Measurements from ENCODE around the gene KRTAP12-1. TPM values are rescaled to one million over a fixed set of nuclear protein-coding genes. Genes with fewer than 3 reads are reported as not detected.
"Not testable (repeated sequence)": the region's sequence is repeated elsewhere in the genome, so short reads cannot be mapped to it uniquely, and the experiment has no call there.

The KRTAP12-1 gene
- polyA plus RNA-seq, 1 donor = not detected

DNA sequence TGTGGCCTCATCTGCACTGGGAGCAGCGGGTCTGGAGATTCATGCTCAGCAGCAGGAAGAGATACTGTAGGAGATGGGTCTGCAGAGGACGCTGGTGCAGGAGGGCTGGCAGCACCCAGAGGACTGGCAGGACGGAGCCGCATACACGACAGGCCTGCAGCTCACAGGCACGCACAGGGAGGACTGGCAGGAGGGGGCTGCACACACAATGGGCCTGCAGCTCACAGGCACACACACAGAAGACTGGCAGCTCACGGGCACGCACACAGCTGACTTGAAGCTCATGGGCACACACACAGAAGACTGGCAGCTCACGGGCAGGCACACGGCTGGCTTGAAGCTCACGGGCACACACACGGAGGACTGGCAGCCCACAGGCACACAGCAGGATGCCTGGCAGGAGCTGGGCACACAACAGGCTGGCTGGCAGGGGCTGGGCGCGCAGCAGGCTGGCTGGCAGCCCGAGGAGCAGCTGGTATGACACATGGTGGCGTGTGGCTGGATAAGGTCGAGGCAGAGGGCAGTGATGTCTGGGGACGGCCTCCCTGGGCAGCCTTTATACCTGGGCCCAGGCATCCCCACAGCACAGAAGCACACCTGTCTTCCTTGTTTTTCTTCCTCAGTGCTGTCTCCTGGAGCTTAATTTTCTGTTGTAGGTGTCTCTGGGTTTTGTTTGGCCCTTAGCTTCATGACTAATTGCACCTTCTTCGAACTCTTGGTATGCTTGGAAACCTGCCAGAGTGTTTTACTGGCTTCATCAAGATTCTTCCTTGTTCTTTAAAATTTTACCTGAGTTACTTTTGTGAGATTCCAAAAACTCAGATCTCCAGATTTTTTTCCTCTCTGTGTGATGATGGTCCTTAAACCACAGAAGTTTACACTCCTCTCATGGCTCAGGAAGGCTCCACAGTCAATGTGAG is 15.3 kb downstream of the KRTAP12-1 start, which contains the start of gene KRTAP12-2:
TSS of gene KRTAP12-2 (minus strand) at position 527 of the 920 bp plus-strand sequence. CDS start at position 486, 41 bp downstream.
- DNase-seq = no peak

DNA sequence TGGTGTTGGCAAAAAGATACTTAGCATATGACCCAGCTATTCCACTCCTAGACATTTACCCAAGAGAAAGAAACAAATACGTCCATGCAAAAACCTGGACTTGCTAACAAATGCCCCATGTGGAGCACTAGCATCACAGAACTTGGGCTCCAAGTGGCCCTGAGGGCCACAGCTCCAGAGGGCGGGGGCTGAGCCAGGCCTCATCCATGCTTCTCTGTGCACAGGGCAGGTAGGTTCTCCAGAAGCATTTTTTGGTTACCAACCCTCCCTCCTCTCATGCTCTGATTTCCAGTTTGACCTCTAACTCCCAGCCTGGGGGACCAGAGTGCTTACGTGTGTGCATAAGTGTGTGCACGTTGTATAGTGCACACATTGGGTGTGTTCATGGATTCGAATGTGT is 17.3 kb downstream of the KRTAP12-1 start:
- no peak for DNase-seq

DNA sequence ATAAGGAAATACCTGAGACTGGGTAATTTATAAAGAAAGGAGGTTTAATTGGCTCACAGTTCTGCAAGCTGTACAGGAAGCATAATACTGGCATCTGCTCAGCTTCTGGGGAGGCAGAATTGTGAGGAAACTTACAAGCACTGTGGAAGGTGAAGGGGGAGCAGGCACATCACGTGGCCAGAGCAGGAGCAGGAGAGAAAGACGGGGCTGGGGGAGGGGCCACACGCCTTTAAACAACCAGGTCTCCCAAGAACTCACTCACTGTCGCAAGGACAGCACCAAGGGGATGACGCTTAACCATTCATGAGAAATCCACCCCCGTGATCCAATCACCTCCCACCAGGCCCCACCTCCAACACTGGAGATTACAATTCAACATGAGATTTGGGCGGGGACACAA is 20.4 kb downstream of the KRTAP12-1 start:
- DNase-seq = not testable (repeated sequence)

DNA sequence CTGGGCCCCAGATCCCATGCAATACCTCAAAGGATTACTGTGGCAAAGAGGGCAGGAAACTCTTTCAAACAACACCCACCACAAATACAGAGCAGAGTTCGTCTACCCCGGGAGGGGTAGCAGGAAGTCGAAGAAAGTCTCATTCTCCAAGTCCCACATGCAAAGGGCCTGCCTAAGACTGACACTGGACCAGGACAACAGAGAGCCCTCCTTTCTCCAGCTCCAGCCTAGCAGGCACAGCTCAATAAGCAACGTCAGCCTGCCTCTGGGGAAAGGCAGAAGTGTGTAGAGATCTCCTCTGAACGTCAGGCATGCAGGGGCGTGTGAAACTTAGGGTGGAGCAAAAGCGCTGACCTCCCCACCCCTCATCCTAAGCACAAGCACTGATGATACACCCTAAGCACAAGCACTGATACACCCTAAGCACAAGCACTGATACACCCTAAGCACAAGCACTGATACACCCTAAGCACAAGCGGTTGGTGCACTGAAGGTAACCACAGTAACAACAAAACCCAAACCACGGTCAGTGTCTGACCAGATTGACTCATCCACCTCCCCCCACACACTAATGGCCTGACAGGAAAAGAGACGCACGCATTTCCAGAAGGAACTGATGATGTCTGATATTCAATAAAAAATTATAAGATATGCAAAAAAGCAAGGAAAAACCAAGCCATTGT is 22.9 kb downstream of the KRTAP12-1 start:
- no peak for DNase-seq

DNA sequence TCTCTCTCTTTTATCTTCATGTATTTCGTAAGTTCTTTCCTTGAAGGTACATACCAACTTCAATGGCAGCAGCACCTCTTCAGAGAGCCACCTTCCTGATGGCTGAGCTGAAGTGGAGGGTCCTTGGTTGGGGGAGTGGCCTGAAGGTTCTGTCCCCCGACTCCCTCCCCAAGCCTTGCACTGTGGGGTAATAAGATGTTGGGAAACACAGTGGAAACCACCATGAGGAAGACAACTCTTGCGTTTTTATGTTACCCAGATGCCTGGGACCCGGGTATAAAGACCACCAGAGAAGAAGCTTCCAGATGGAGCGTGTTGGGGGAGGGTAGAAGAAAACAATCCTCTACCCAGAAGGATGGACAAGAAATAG is 23.4 kb downstream of the KRTAP12-1 start:
- no peak for DNase-seq

DNA sequence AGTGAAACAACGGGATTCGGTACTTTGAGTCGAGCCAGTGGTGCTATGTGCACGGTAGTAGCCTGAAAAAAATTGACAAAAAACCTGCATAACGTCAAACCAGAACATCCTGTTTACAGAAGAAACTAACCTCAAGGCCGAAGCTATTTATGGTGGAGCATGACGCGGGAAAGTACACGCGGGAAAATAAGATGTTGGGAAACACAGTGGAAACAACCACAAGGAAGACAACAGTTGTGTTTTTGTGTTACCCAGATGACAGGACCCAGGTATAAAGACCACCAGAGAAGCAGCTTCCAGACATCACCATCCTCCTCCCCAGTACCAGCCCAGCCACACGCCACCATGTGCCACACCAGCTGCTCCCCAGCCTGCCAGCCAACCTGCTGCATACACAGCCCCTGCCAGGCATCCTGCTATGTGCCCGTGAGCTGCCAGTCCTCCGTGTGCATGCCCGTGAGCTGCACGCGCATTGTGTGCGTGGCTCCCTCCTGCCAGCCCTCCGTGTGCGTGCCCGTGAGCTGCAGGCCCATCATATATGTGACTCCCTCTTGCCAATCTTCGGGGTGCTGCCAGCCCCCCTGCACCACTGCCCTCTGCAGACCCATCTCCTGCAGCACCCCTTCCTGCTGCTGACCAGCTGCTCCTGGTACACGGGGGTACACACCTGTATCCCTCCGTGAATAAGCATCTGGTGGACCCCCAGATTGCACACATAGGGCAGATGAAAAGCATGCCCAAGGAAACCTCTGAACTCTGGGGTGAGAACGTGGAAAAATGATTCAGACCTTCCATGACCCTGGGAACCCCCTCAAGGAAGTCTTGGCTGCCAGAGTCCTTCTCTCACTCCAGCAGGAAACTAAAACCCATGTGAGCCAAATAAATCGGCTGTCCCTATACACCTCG is 24.1 kb downstream of the KRTAP12-1 start, which contains the start of gene KRTAP12-3:
TSS of gene KRTAP12-3 (plus strand) at position 298 of the 906 bp plus-strand sequence. CDS start at position 346, 48 bp downstream.
- no peak for DNase-seq

DNA sequence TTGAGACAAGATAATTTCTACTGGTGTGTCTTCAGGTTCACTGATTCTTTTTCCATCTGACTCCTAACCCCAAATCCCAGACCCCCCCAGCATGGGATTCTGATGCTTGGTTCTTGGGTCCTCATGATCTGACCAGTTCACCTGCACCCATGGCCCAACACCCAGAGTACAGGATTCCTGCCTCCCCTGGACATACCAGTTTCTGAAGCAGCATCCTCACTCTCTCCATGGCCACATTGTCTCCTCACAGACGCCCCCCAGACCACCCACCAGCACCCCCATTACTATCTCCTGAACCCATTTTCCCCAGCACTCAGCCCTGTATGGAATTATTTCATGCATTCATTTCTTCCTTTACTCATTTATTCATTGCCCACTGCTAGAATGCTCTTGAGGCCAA is 25.1 kb downstream of the KRTAP12-1 start:
- no peak for DNase-seq

DNA sequence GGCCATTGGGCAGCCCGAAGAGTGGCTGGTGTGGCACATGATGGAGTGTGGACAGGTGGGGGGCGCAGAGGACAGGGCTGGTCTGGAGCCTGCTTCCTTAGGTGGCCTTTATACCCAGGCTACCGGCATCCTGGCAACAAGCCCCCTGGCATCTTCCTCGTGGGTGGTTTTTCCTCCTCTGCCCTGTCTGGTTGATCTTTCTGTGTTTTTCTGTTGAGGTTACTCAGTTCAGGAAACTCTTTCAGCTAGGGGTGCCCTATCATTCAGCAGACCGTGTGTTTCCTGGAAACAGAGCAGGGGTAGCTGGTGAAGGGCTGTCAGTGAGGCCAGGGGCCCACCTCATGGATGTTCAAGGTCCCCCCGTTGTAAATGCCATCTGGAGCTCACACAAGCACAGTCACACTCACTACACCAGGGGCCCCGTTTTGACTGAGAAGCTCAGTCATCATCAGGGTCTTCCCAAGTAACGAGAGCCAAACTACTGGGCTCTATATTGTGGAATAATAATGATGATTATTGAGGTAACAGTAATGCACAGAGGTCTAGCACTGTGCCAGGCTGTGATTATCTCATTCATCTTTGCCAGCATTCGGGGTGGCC is 27.3 kb downstream of the KRTAP12-1 start, which contains the start of gene KRTAP12-4:
TSS of gene KRTAP12-4 (minus strand) at position 84 of the 600 bp plus-strand sequence. CDS start at position 39, 45 bp downstream.
- DNase-seq = no peak

DNA sequence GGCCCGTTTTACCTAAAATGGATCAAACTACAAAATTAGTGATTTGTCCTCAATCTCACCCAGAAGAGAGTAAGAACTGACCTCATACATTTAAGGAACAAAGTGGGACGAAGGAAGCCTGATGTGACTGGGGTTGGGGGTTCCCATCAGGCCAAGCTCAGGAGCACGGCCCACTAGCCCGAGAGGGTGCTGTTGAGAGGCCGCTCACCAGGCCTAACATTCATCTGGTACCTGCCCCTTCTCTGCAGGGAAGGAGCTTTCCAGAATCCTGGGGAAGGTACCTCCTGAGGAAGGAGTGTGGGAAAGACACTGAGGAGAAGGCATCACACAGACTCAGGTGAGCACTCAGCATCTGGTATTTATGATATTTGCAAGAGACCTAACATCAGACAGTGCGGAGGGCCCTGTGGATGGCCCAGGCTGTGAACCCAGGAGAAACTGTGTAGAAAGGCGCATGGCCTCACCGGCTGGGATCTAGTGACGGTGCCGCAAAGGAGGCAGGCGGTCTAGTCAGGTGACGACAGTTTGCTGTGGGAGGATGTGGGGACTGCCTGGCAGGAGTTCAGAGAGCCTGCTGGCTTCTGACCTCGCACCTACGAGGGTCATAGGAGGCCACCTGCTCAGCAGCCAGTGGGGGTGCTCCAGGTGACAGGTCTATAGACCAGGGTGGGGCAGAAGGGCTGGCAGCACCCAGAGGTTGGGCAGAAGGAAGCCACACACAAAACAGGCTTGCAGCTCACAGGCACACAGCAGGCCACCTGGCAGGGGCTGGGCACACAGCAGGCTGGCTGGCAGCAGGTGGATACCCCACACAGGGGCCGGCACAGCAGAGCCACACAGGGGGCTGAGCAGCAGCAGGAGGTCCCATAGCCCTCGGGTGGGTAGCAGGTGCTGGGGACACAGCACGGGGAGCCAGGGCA is 28.0 kb downstream of the KRTAP12-1 start:
- no peak for DNase-seq

DNA sequence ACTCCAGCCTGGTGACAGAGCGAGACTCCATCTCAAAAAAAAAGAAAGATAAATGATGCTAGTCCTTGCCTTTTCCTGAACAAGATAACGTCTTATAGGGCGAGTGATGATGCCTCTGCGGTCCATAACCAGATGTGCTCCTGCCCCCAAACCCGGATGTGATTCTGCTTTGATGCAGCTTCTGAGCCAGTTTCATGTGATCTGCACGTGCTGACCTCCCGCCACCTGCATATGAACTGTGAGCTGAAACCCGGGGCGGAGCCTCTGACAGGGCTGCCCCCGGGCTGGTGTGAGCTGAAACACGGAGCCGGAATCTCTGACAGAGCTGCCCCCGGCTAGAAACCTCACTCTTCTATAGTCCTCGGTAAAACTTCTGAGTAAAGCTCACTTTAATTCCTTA is 28.8 kb downstream of the KRTAP12-1 start:
- DNase-seq = no peak

DNA sequence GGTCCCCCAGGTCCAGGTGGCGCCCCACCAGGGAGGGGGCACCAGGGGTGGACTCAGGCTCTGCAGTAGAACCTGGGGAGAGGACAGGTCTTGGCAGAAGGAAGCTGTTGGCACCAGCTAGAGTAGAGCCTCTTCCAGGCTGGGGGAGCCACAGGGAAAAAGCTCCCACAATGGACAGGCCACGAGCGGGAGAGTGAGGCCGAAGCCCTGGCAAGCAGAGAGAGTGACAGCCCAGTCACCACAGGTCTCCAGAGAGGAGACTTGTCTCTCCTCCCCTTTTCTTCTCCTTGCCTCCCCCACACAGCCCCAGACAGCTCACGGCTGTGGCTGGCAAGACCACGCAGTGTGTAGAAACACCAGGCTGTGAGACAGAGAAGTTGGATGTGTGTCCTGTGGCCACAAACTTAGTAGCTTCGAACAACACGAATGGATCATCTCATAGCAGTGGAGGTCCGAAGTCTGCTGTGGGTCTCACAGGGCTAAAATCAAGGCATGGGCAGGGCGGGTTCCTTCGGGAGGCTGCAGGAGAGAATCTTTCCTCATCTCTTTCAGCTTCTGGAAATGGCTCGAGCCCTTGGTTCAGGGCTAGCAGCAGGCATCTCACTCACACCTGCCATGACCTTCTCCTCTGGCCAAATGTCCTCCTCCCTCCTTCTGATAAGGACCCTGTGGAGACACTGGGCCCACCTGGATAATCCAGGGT is 30.8 kb downstream of the KRTAP12-1 start:
- no peak for DNase-seq

DNA sequence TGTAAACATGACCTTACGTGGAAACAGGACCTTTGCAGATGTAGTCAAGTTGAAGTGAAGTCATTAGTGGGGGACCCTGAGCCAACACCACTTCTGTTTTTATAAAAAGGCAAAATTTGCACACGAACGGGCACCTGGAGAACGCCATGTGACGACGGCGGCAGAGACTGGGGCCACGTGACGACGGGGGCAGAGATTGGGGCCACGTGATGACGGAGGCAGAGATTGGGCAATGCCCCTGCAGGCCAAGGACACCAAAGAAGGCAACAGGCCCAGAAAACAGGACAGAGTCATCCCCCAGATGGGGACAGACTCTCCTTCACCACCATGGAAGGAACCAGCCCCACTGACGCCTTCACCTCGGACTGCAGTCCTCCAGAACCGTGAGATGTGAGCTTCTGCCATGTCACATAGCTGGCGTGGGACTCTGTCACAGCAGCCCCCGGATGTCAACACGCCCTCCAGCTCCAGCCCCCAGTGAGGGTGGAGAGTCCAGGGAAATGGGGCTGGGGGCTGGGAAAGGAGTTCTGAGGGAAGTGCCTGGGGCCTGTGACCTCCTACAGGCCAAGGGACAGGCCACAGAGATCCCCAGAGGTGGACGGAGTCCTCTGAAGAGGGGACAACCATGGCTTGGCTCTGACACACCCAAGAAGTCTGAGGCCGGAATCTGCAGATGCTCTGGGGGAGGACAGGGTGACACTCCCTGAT is 31.5 kb downstream of the KRTAP12-1 start:
- DNase-seq = no peak

DNA sequence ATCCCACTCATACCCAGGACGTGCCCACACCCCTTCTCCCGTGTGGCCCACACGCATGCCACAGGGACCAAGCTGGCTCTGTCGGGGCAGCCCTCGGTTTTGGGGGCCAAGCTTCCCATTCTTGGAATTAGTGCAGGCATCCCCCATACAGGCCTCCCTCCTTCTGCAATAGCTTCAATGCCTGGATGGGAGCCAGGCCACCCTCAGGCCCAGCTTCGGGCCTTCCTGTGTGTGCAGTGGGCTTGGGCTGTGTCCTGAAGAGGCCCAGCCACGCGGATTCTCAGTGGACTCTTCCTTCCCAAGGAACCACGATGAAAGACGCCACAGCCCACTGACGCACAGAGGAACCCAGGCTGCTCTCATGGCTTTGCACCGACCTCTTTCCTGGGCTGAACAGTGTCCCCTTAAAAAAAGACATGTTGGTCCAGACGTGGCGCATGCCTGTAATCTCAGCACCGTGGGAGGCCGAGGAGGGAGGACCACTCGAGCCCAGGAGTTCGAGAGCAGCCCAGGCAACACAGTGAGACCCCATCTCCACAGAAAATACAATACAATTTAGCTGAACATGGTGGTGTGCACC is 32.4 kb downstream of the KRTAP12-1 start:
- no peak for DNase-seq

DNA sequence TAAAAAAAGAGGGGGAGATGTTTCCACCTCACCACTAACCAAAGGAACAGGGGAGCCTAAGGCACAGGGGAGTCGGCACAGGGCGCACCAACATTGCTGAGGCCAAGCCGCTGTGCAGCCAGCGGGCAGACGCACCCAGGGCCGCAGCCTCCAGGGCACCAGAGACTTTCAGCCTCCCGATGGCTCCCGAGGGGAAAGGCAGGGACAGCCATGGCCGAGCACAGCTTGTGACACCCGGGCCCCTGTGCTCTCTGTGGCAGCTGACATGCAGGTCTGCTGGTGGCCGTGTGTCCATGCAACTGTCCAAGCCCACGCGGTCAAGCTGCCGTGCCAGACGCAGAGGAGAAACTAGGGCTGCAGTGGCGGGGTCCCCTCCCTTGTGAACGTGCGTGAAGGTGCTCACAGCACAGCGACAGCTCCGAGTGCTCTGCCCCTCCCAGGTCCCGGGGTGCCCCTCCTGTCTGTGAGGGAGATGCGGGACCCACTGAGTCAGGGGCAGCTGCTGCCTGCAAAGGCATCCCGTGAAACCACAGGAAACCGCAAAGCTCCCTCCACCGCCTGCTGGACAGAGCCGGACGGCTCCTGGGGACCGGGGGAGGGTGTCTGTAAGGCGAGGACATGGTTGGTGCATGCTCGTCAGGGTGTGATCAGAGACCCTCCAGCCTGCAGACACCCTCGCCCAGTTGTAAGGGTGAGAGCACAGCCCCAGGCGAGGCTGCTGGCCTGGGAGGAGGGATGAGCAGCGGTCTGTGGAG is 33.2 kb downstream of the KRTAP12-1 start:
- no peak for DNase-seq

DNA sequence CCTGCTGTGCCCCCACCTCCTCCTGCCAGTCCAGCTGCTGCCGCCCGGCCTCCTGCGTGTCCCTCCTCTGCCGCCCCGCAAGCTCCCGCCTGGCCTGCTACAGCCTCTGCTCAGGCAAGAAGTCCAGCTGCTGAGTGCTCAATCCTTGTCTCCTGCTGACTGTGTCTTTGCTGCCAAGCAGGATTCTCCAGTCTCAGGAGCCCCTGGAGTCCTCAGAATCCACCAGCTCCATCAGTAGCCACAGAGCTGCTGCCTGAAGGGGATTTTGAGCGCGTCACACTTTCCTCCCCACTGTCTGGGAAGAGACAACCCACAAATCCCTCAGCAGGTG is 34.8 kb downstream of the KRTAP12-1 start:
- no peak for DNase-seq

DNA sequence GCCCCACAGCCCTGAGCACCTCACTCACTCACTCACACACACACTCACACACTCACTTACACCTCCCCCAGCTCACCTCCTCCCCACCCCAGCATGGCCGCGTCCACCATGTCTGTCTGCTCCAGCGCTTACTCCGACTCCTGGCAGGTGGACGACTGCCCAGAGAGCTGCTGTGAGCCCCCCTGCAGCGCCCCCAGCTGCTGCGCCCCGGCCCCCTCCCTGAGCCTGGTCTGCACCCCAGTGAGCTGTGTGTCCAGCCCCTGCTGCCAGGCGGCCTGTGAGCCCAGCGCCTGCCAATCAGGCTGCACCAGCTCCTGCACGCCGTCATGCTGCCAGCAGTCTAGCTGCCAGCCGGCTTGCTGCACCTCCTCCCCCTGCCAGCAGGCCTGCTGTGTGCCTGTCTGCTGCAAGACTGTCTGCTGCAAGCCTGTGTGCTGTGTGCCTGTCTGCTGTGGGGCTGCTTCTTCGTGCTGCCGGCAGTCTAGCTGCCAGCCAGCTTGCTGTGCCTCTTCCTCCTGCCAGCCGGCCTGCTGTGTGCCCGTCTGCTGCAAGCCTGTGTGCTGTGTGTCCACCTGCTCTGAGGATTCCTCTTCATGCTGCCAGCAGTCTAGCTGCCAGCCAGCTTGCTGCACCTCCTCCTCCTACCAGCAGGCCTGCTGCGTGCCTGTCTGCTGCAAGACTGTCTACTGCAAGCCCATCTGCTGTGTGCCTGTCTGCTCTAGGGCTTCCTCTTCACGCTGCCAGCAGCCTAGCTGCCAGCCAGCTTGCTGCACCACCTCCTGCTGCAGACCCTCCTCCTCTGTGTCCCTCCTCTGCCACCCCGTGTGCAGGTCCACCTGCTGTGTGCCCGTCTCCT is 35.4 kb downstream of the KRTAP12-1 start, which contains the start of gene KRTAP10-11:
TSS of gene KRTAP10-11 (plus strand) at position 49 of the 856 bp plus-strand sequence. CDS start at position 94, 45 bp downstream.
- not testable (repeated sequence) for DNase-seq

DNA sequence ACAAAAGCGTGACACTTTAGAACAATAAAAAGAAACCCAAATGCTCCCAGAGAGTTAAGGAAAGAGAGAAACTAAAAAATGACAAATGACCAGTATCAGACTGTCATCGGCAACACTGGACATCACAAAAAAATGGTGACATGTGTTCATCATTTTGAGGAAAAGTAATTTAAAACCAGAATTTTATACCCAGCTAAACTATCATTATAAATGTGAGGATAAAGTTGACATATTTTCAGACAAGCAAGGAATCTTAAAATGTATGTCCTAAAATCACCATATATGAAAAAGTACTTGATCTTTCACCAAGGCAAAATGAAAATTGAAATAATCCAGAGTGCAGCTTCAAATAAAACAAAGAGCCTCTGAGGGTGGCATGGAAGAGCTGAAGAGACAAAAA is 37.1 kb downstream of the KRTAP12-1 start:
- DNase-seq = no peak
